CD4-positive, alpha-beta T cell (primary cell): Measurements from ENCODE around the gene PKDCC. TPM values are rescaled to one million over a fixed set of nuclear protein-coding genes. Genes with fewer than 3 reads are reported as not detected.
"Not testable (repeated sequence)": the region's sequence is repeated elsewhere in the genome, so short reads cannot be mapped to it uniquely, and the experiment has no call there.

Source experiments
- ATAC-seq: fragments of 200-7000 bp; cut with Tn5 transposase; one replicate; pipeline ENCODE4 v1.10.0; 2022; ENCODE audit warnings: mild to moderate bottlenecking; ENCODE audit not compliant: poor library complexity
- CTCF ChIA-PET: fragments of 350-600 bp; sonication (Branson Sonifier 250); formaldehyde crosslinking; loops from one replicate; lab custom pipeline; 2021; ENCODE audit warnings: antibody characterized with exemption, inconsistent platforms; lab: Charles Lee
- POLR2A ChIA-PET: fragments of 350-600 bp; sonication (Branson Sonifier 250); formaldehyde crosslinking; loops from one replicate; lab custom pipeline; 2021; ENCODE audit warnings: antibody characterized with exemption, inconsistent platforms; lab: Charles Lee
- DNase-seq, 14 experiments: peaks; one replicate each; pipeline ENCODE4 v3.0.0-alpha.2; 2013 to 2020; ENCODE audit warnings: mixed read lengths in 2 of 14
- H3K27ac ChIP-seq, 2 donors: one replicate each; pipeline versions ENCODE4 v1.5.1 to v1.7.0; 2013; ENCODE audit warnings: low read length in 2 of 2, low read depth in 1 of 2, mild to moderate bottlenecking in 1 of 2
- H3K27me3 ChIP-seq, 2 experiments: 1 replicate in 1 of 2; 2 replicates in 1 of 2; pipeline versions ENCODE4 v1.6.1 to v1.7.0; 2013; ENCODE audit warnings: low read length in 2 of 2, control low read depth in 1 of 2, mild to moderate bottlenecking in 1 of 2, moderate library complexity in 1 of 2; ENCODE audit not compliant: insufficient read depth in 2 of 2, control insufficient read depth in 1 of 2
- H3K36me3 ChIP-seq: one replicate; pipeline ENCODE4 v1.6.1; 2013; ENCODE audit warnings: low read length, control low read depth; ENCODE audit not compliant: insufficient read depth
- H3K4me1 ChIP-seq: one replicate; pipeline ENCODE4 v1.6.1; 2013; ENCODE audit warnings: low read length, control low read depth; ENCODE audit not compliant: insufficient read depth
- H3K4me3 ChIP-seq: one replicate; pipeline ENCODE4 v1.5.1; 2013; ENCODE audit warnings: mild to moderate bottlenecking, low read length, moderate library complexity
- H3K9me3 ChIP-seq, 2 experiments: 1 replicate in 1 of 2; 2 replicates in 1 of 2; pipeline versions ENCODE4 v1.6.1 to v1.7.0; 2013; ENCODE audit warnings: low read length in 2 of 2, mild to moderate bottlenecking in 2 of 2, control low read depth in 1 of 2, moderate library complexity in 1 of 2; ENCODE audit not compliant: control insufficient read depth in 1 of 2, insufficient read depth in 1 of 2
- H3K27ac Mint-ChIP-seq: one replicate; pipeline ENCODE4 v1.8.0; 2020; ENCODE audit warnings: mixed read lengths
- H3K27me3 Mint-ChIP-seq: one replicate; pipeline ENCODE4 v1.8.0; 2021; ENCODE audit warnings: mixed read lengths
- H3K36me3 Mint-ChIP-seq: one replicate; pipeline ENCODE4 v1.8.0; 2021; ENCODE audit warnings: low read depth, mixed read lengths
- H3K4me1 Mint-ChIP-seq: one replicate; pipeline ENCODE4 v1.8.0; 2021; ENCODE audit warnings: low read depth, mixed read lengths
- H3K4me3 Mint-ChIP-seq: one replicate; pipeline ENCODE4 v1.8.0; 2020; ENCODE audit warnings: mild to moderate bottlenecking, mixed read lengths
- H3K9me3 Mint-ChIP-seq: one replicate; pipeline ENCODE4 v1.8.0; 2020; ENCODE audit warnings: mixed read lengths
- intact Hi-C, 2 experiments: fragments of 100-400 bp; cut with DNase I in 1 of 2; cut with micrococcal nuclease in 1 of 2; formaldehyde crosslinking; loops; one replicate each; pipeline versions ENCODE4 v1.15.1 to v1.9.0; 2023 to 2025; cut with DNase I, micrococcal nuclease
- total RNA-seq, 174 experiments: library from RNA in 2 of 174; stranded (reverse) in 2 of 174; gene quantifications; one replicate each; pipeline ENCODE4 v1.2.3 and lab custom pipeline; 2021 to 2026
- TF ChIP-seq, protein P1 (sequence below): fragments of 200-600 bp; IDR thresholded peaks from one replicate; pipeline ENCODE4 v1.8.0; 2022; ENCODE audit warnings: antibody characterized with exemption, mild to moderate bottlenecking

The PKDCC gene
- total RNA-seq, 2 experiments from 2014 or later: not detected

DNA sequence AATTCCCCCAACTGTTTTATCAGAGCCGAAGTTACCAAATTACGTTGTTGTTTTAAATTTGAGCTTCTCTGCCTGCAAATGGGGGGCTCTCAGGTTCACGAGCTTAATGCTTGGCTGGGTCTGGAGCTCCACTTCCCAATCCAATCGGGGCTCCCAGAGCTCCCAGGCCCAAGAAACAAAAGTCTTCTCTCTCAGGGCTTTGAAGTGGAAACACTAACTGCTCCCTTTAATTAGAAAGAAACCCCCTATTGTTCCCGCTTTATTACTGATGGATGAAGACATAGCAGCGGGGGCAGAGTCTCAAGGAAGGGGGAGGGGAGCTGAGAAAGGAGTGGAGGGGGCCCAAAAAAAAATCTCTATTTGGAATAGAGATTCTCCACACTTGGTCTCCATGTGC is 15.6 kb upstream of the PKDCC start:
- Histone ChIP-seq H3K9me3 (peaks cover 0 to 5% of the 10 kb centered on the region in 2 experiments), H3K27ac (no peak overlapping the region), H3K27me3 (no peaks in the 10 kb centered on the region), H3K36me3 (no peaks in the 10 kb centered on the region), H3K4me1 (no peaks in the 10 kb centered on the region), H3K4me3 (no peak overlapping the region)
- no peak for DNase-seq
- no peak overlapping the region for H3K4me3 Mint-ChIP-seq
- no peak for ATAC-seq
- intact Hi-C loops: no loop called here
- POLR2A ChIA-PET: no interaction called here
- H3K27me3 Mint-ChIP-seq: peaks cover 39% of the 10 kb centered on the region
- H3K9me3 Mint-ChIP-seq: no peaks in the 10 kb centered on the region
- H3K4me1 Mint-ChIP-seq: peaks cover 5% of the 10 kb centered on the region
- TF ChIP-seq, protein P1, sequence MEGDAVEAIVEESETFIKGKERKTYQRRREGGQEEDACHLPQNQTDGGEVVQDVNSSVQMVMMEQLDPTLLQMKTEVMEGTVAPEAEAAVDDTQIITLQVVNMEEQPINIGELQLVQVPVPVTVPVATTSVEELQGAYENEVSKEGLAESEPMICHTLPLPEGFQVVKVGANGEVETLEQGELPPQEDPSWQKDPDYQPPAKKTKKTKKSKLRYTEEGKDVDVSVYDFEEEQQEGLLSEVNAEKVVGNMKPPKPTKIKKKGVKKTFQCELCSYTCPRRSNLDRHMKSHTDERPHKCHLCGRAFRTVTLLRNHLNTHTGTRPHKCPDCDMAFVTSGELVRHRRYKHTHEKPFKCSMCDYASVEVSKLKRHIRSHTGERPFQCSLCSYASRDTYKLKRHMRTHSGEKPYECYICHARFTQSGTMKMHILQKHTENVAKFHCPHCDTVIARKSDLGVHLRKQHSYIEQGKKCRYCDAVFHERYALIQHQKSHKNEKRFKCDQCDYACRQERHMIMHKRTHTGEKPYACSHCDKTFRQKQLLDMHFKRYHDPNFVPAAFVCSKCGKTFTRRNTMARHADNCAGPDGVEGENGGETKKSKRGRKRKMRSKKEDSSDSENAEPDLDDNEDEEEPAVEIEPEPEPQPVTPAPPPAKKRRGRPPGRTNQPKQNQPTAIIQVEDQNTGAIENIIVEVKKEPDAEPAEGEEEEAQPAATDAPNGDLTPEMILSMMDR: no peak
- H3K27ac Mint-ChIP-seq: no peak overlapping the region
- CTCF ChIA-PET: no interaction called here
- no peaks in the 10 kb centered on the region for H3K36me3 Mint-ChIP-seq

- Mint-ChIP-seq H3K27me3 (peaks cover 39% of the 10 kb centered on the region), H3K36me3 (no peaks in the 10 kb centered on the region), H3K27ac (no peak overlapping the region), H3K4me3 (no peak overlapping the region), H3K4me1 (peaks cover 5% of the 10 kb centered on the region), H3K9me3 (no peaks in the 10 kb centered on the region)
- Histone ChIP-seq H3K4me1 (no peaks in the 10 kb centered on the region), H3K36me3 (no peaks in the 10 kb centered on the region), H3K27ac (no peak overlapping the region), H3K27me3 (no peaks in the 10 kb centered on the region), H3K9me3 (peaks cover 0 to 5% of the 10 kb centered on the region in 2 experiments), H3K4me3 (no peak overlapping the region)
- TF ChIP-seq, protein P1: no peak
- intact Hi-C loops: no loop called here
- ChIA-PET POLR2A (no interaction called here), CTCF (no interaction called here)
- ATAC-seq: no peak
- no peak for DNase-seq
Measured at GRCh38 chr2:42032745-42033144, 15.1 kb upstream of the PKDCC start.

GRCh38 chr2:42034096-42034495 is 13.7 kb upstream of the PKDCC start:
- CTCF ChIA-PET: interaction anchor here (0.6 kb wide), 1 partner anchor 113 kb away, joined by 3 read pairs; no protein-coding TSS in a partner anchor
- H3K4me1 Mint-ChIP-seq, H3K4me3 ChIP-seq, DNase-seq, H3K27ac ChIP-seq, POLR2A ChIA-PET, H3K36me3 ChIP-seq, H3K9me3 ChIP-seq, H3K27ac Mint-ChIP-seq, H3K4me3 Mint-ChIP-seq, H3K9me3 Mint-ChIP-seq, H3K36me3 Mint-ChIP-seq, H3K27me3 ChIP-seq, intact Hi-C loops, ATAC-seq, H3K4me1 ChIP-seq: not testable (repeated sequence)
- peaks cover 39% of the 10 kb centered on the region for H3K27me3 Mint-ChIP-seq

DNA sequence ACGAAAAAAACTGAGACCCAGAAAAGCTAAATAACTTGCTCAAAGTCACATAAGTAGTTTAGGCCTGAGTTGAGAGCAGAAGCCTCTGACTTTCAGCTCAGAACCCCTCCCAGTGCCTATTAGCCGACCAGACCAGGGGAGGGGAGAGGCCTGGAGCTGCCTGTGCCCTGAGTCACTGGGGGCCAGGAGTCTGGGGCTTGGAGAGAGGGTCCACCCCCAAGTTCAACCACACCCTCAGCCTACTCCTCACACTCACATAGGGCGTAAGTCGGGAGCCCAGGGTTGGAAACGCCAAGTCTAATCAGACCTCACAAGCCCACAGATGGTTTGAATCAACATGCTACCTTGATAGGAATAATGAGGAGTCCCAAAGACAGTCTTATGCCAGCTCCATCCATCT is 12.6 kb upstream of the PKDCC start:
- H3K4me3 ChIP-seq: no peak overlapping the region
- Mint-ChIP-seq H3K27me3 (peaks cover 33% of the 10 kb centered on the region), H3K4me1 (peaks cover 5% of the 10 kb centered on the region), H3K36me3 (no peaks in the 10 kb centered on the region), H3K27ac (no peak overlapping the region), H3K4me3 (no peak overlapping the region), H3K9me3 (no peaks in the 10 kb centered on the region)
- ChIA-PET CTCF (no interaction called here), POLR2A (no interaction called here)
- ATAC-seq (no peak), DNase-seq (no peak)
- H3K4me1 ChIP-seq: no peaks in the 10 kb centered on the region
- intact Hi-C loops: no loop called here
- peaks cover 0 to under 1% of the 10 kb centered on the region in 2 experiments for H3K9me3 ChIP-seq
- TF ChIP-seq, protein P1: no peak
- no peaks in the 10 kb centered on the region for H3K36me3 ChIP-seq
- H3K27ac ChIP-seq: no peak overlapping the region
- no peaks in the 10 kb centered on the region for H3K27me3 ChIP-seq
